Activated T-helper 2 cell treated with anti-CD3 and anti-CD28 coated beads, Interferon-gamma antibody, Interleukin-2, Interleukin-4, amounts not matched to agents 10 μg/mL and 5 μg/mL and 100 μg/mL, durations not matched to agents 14 hours and 24 hours and 36 hours (primary cell): Measurements from ENCODE around the gene AVEN. TPM values are rescaled to one million over a fixed set of nuclear protein-coding genes. Genes with fewer than 3 reads are reported as not detected.
"Not testable (repeated sequence)": the region's sequence is repeated elsewhere in the genome, so short reads cannot be mapped to it uniquely, and the experiment has no call there.

ENCODE experiments used
- DNase-seq: peaks from one replicate; pipeline ENCODE4 v3.0.0; 2021; ENCODE audit warnings: low spot score
- H3K27ac Mint-ChIP-seq: one replicate; pipeline ENCODE4 v1.8.0; 2021; ENCODE audit warnings: mixed read lengths
- H3K27me3 Mint-ChIP-seq: one replicate; pipeline ENCODE4 v1.8.0; 2021; ENCODE audit warnings: low read depth, mixed read lengths
- H3K36me3 Mint-ChIP-seq: one replicate; pipeline ENCODE4 v1.8.0; 2021; ENCODE audit warnings: low read depth, mixed read lengths
- H3K4me1 Mint-ChIP-seq: one replicate; pipeline ENCODE4 v1.8.0; 2021; ENCODE audit warnings: low read depth, mixed read lengths
- H3K4me3 Mint-ChIP-seq: one replicate; pipeline ENCODE4 v1.8.0; 2021; ENCODE audit warnings: low read depth, mild to moderate bottlenecking, moderate library complexity, mixed read lengths
- H3K9me3 Mint-ChIP-seq: one replicate; pipeline ENCODE4 v1.8.0; 2021; ENCODE audit warnings: mixed read lengths
- intact Hi-C: fragments of 100-400 bp; cut with micrococcal nuclease; formaldehyde crosslinking; loops from one replicate; pipeline ENCODE4 v1.15.1; 2023
- total RNA-seq: library from RNA; stranded (reverse); gene quantifications from 2 replicates; pipeline ENCODE4 v1.2.3, GENCODE V29; 2022

The AVEN gene
- total RNA-seq, 1 donor from 2014 or later, result 19.8 TPM

- no peak overlapping the region for H3K4me3 Mint-ChIP-seq
- intact Hi-C loops, result no loop called here
- H3K9me3 Mint-ChIP-seq, result peaks cover 9% of the 10 kb centered on the region
- no peak for DNase-seq
- H3K27me3 Mint-ChIP-seq, result no peaks in the 10 kb centered on the region
- no peak overlapping the region for H3K27ac Mint-ChIP-seq
- H3K4me1 Mint-ChIP-seq, result peaks cover 7% of the 10 kb centered on the region
- H3K36me3 Mint-ChIP-seq, result peaks cover 5% of the 10 kb centered on the region
Measured at GRCh38 chr15:34027606-34028005, 11.4 kb downstream of the AVEN start.

GRCh38 chr15:34025252-34025651 is 13.8 kb downstream of the AVEN start:
- Mint-ChIP-seq H3K27ac (no peak overlapping the region), H3K9me3 (peaks cover 9% of the 10 kb centered on the region)
- intact Hi-C loops, result no loop called here

DNA sequence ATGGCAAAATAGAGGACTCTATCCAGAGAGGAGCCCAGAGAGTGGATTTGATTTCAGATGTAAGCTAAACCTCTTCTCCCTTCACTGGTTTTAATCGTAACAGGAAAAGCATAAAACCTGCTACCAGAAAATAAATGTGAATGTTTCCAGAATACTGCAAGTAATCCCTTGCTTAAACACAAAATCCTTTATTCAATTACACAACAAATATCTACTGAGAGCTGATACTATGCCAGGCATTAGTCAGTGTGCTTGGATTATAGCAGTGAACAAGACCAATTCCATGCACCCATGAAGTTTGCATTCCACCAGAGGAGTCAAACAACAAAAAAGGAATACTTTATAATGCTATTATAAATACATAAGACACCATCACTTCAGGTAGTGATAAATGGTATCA is 15.1 kb downstream of the AVEN start:
- intact Hi-C loops, result no loop called here
- peaks cover 5% of the 10 kb centered on the region for H3K4me1 Mint-ChIP-seq
- peaks cover 10% of the 10 kb centered on the region for H3K36me3 Mint-ChIP-seq
- no peaks in the 10 kb centered on the region for H3K27me3 Mint-ChIP-seq
- H3K27ac Mint-ChIP-seq, result no peak overlapping the region
- no peak for DNase-seq
- peaks cover 9% of the 10 kb centered on the region for H3K9me3 Mint-ChIP-seq
- no peak overlapping the region for H3K4me3 Mint-ChIP-seq

More at GRCh38 chr15:34025252-34025651, 13.8 kb downstream of the AVEN start:
- no peak for DNase-seq
- Mint-ChIP-seq H3K4me3 (no peak overlapping the region), H3K4me1 (peaks cover 5% of the 10 kb centered on the region), H3K27me3 (no peaks in the 10 kb centered on the region), H3K36me3 (peaks cover 13% of the 10 kb centered on the region)

DNA sequence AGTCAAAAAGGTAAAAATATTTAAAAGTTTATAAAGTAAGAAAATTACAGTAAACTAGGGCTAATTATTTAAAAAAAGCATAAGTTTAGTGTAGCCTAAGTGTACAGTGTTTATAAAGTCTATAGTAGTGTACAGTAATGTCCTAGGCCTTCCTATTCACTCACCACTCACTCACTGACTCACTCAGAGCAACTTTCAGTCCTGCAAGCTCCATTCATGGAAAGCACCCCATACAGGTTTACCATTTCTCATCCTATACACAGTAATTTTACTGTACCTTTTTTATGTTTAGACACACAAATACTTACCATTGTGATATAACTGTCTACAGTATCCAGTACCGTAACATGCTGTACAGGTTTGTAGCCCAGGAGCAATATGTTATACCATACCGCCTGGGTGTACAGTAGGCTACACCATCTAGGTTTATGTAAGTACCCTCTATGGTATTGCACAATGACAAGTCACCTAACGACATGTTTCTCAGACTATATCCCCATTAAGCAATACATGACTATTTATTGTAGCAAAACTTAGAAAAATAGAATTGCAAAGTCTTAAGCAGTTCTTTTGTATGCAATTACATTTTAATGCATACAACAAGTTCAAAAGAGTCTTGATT is 19.5 kb downstream of the AVEN start:
- Mint-ChIP-seq H3K4me1 (peaks cover 14% of the 10 kb centered on the region), H3K4me3 (no peak overlapping the region), H3K27ac (no peak overlapping the region), H3K27me3 (peaks cover 3% of the 10 kb centered on the region), H3K9me3 (no peaks in the 10 kb centered on the region), H3K36me3 (peaks cover 13% of the 10 kb centered on the region)
- DNase-seq, result no peak
- intact Hi-C loops, result no loop called here

GRCh38 chr15:34018738-34019137 is 20.3 kb downstream of the AVEN start:
- Mint-ChIP-seq H3K27ac (peak overlapping the region; percentile 5), H3K4me1 (peaks cover 14% of the 10 kb centered on the region), H3K36me3 (peaks cover 13% of the 10 kb centered on the region), H3K4me3 (peak overlapping the region; percentile 67)
- intact Hi-C loops, result loop anchor here (1.0 kb wide), 1 partner anchor 20 kb away; no protein-coding TSS in a partner anchor
- not testable (repeated sequence) for H3K9me3 Mint-ChIP-seq, DNase-seq, H3K27me3 Mint-ChIP-seq

DNA sequence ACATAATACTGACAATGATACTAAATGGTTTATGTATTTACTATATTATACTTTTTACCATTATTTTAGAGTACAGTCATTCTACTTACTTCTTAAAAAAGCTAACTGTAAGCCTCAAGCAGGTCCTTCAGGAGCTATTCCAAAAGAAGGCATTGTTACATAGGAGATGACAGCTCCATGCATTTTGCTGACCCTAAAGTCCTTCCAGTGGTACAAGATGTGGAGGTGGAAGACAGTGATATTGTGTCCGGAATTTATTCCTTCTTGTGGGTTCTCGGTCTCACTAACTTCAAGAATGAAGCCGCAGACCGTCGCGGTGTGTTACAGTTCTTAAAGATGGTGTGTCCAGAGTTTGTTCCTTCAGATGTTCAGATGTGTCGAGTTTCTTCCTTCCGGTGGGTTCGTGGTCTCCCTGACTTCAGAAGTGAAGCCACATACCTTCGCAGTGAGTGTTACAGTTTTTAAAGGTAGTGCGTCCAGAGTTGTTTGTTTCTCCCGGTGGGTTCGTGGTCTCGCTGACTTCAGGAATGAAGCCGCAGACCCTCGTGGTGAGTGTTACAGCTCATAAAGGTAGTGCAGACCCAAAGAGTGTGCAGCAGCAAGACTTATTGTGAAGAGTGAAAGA is 20.9 kb downstream of the AVEN start:
- Mint-ChIP-seq H3K27ac (peak overlapping the region; percentile 5), H3K9me3 (no peaks in the 10 kb centered on the region), H3K4me3 (peak overlapping the region; percentile 67), H3K27me3 (peaks cover 3% of the 10 kb centered on the region), H3K4me1 (peaks cover 14% of the 10 kb centered on the region), H3K36me3 (peaks cover 13% of the 10 kb centered on the region)
- intact Hi-C loops, result loop anchor here (1.0 kb wide), 1 partner anchor 20 kb away; no protein-coding TSS in a partner anchor
- DNase-seq, result peak; percentile 43

DNA sequence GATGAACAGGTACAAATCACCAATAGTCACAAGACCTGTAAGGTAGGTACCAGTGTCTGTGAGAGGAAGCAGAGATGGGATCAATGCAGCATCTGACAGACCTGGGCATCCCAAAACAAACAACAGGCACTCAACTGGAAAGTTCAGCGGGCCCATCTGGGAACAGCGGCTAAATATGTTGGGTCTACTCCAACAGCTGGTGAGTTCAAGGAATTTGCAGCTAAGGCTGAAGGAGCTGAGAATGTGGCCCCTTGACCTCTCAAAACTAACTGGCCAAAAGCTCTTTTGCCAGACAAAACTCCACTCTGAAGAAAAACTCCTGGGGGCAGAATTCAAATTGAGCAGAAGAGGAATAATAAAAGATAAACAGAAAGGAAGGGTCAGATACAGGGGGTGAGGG is 24.4 kb downstream of the AVEN start:
- intact Hi-C loops, result no loop called here
- Mint-ChIP-seq H3K9me3 (no peaks in the 10 kb centered on the region), H3K4me3 (no peak overlapping the region), H3K27ac (no peak overlapping the region), H3K4me1 (peaks cover 16% of the 10 kb centered on the region), H3K36me3 (peaks cover 4% of the 10 kb centered on the region), H3K27me3 (peaks cover 3% of the 10 kb centered on the region)
- no peak for DNase-seq

- Mint-ChIP-seq H3K4me3 (no peak overlapping the region), H3K9me3 (no peaks in the 10 kb centered on the region), H3K36me3 (peaks cover 4% of the 10 kb centered on the region), H3K4me1 (peaks cover 15% of the 10 kb centered on the region), H3K27ac (no peak overlapping the region), H3K27me3 (peaks cover 3% of the 10 kb centered on the region)
- intact Hi-C loops, result no loop called here
- DNase-seq, result no peak
Measured at GRCh38 chr15:34013746-34014145, 25.3 kb downstream of the AVEN start.

DNA sequence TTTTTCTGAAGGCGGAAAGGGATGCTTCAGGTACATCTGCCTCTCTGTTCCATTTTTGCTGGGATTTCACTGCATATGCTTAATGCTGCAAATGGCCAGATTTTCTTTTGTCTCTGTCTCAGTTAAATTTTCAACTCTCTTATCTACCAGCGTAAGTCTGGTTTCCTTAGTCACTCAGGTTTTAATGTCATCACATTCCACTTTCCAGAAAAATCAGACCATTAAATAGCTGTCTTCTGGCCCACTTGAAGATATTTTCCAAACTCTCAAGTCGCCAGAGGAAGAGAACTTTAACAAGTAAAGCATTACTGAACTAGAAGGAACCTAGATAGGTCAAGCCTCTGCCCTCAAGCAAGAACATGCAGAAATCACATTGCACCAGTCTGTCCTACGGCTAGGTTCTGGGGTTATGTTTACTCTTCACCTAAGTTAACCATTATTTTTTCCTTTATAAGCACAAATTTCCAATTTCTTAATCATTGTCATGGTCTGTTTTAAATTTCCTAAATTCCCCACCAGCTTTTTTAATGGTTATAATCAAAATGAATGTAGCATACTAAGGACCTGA is 26.5 kb downstream of the AVEN start:
- H3K36me3 Mint-ChIP-seq, result no peaks in the 10 kb centered on the region
- no peaks in the 10 kb centered on the region for H3K9me3 Mint-ChIP-seq
- peaks cover 7% of the 10 kb centered on the region for H3K4me1 Mint-ChIP-seq
- peaks cover 3% of the 10 kb centered on the region for H3K27me3 Mint-ChIP-seq
- intact Hi-C loops, result no loop called here
- no peak for DNase-seq
- H3K27ac Mint-ChIP-seq, result no peak overlapping the region
- no peak overlapping the region for H3K4me3 Mint-ChIP-seq

DNA sequence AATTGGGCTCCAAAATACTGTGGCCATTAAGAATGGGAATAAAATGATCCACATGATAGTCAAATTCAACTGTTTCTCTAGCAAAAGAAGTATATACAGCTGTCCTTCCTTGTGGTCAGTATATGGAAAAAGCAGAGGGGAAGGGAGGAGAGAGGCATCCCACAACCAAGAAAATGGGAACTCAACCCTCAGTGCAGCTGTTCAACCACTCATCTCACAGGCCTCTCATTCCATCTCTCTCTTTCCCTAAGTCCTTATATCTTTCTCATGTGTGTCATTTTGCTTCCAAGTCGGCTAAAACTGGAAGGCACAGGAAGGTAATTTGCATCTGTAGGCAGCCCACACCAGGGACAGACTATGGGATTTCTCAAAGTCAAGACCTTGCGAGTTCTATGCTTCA is 27.5 kb downstream of the AVEN start:
- H3K27me3 Mint-ChIP-seq, result no peaks in the 10 kb centered on the region
- no peaks in the 10 kb centered on the region for H3K36me3 Mint-ChIP-seq
- H3K4me1 Mint-ChIP-seq, result peaks cover 2% of the 10 kb centered on the region
- intact Hi-C loops, result no loop called here
- no peak overlapping the region for H3K4me3 Mint-ChIP-seq
- DNase-seq, result no peak
- no peaks in the 10 kb centered on the region for H3K9me3 Mint-ChIP-seq
- H3K27ac Mint-ChIP-seq, result no peak overlapping the region

DNA sequence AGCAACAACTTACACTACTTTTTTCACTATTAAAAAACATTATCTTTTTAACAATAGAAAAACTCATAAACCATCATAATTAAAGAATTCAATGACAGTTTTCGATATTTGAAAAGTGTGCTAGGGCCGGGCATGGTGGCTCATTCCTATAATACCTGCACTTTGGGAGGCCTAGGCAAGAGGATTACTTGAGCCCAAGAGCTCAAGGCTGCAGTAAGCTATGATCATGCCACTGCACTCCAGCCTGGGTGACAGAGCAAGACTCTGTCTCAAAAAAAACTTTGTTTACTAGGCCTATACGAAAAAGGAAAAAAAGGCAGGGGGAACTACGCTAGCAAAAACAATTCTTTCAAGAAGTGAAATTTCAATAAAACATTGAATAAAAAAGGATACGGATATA is 28.1 kb downstream of the AVEN start:
- Mint-ChIP-seq H3K27me3 (no peaks in the 10 kb centered on the region), H3K4me3 (no peak overlapping the region), H3K27ac (no peak overlapping the region), H3K9me3 (no peaks in the 10 kb centered on the region), H3K4me1 (peaks cover 2% of the 10 kb centered on the region), H3K36me3 (no peaks in the 10 kb centered on the region)
- no peak for DNase-seq
- intact Hi-C loops, result no loop called here

GRCh38 chr15:34009656-34010055 is 29.3 kb downstream of the AVEN start:
- H3K36me3 Mint-ChIP-seq, result no peaks in the 10 kb centered on the region
- intact Hi-C loops, result no loop called here
- H3K4me1 Mint-ChIP-seq, result peaks cover 2% of the 10 kb centered on the region
- no peaks in the 10 kb centered on the region for H3K27me3 Mint-ChIP-seq
- no peak for DNase-seq
- H3K9me3 Mint-ChIP-seq, result no peaks in the 10 kb centered on the region
- H3K4me3 Mint-ChIP-seq, result no peak overlapping the region
- H3K27ac Mint-ChIP-seq, result no peak overlapping the region

- Mint-ChIP-seq H3K36me3 (no peaks in the 10 kb centered on the region), H3K27ac (no peak overlapping the region), H3K4me1 (no peaks in the 10 kb centered on the region), H3K27me3 (no peaks in the 10 kb centered on the region), H3K9me3 (no peaks in the 10 kb centered on the region), H3K4me3 (no peak overlapping the region)
- intact Hi-C loops, result no loop called here
- no peak for DNase-seq
Measured at GRCh38 chr15:34006381-34006780, 32.6 kb downstream of the AVEN start.
